GM18951 (cell line): Measurements from ENCODE around the gene SLC25A13.
"Not testable (repeated sequence)": the region's sequence is repeated elsewhere in the genome, so short reads cannot be mapped to it uniquely, and the experiment has no call there.

Experiments
- POLR2A ChIP-seq: IDR thresholded peaks from 4 replicates; pipeline ENCODE4 v1.6.1; 2011; ENCODE audit warnings: mild to moderate bottlenecking; ENCODE audit not compliant: insufficient read length, insufficient read depth; ENCODE audit errors: extremely low read depth
- in situ Hi-C: fragments of 300-500 bp; cut with MboI; formaldehyde crosslinking; loops from one replicate; pipeline ENCODE4 v1.12.0; 2022; ENCODE audit warnings: low sequenced_read_pairs, mixed read lengths, inconsistent platforms; ENCODE audit not compliant: unreplicated experiment

SLC25A13 gene

GRCh38 chr7:96300502-96300901, 21.4 kb downstream of the SLC25A13 start:
- in situ Hi-C loops: no loop called here
- TF ChIP-seq POLR2A: no peak

- TF ChIP-seq POLR2A: no peak
- in situ Hi-C loops: no loop called here
Measured at GRCh38 chr7:96299496-96299895, 22.4 kb downstream of the SLC25A13 start.

GRCh38 chr7:96297876-96298275, 24.0 kb downstream of the SLC25A13 start:
- in situ Hi-C loops: no loop called here
- TF ChIP-seq POLR2A: no peak

- in situ Hi-C loops: not testable (repeated sequence)
Measured at GRCh38 chr7:96297446-96297845, 24.5 kb downstream of the SLC25A13 start.

- in situ Hi-C loops: not testable (repeated sequence)
Measured at GRCh38 chr7:96293911-96294310, 28.0 kb downstream of the SLC25A13 start.

GRCh38 chr7:96287559-96287958, 34.3 kb downstream of the SLC25A13 start:
- TF ChIP-seq POLR2A: no peak
- in situ Hi-C loops: no loop called here

- in situ Hi-C loops: no loop called here
- no peak for TF ChIP-seq POLR2A
Measured at GRCh38 chr7:96287132-96287531, 34.8 kb downstream of the SLC25A13 start.

GRCh38 chr7:96285579-96285978, 36.3 kb downstream of the SLC25A13 start:
- in situ Hi-C loops: no loop called here
- TF ChIP-seq POLR2A: no peak

GRCh38 chr7:96284835-96285234, 37.1 kb downstream of the SLC25A13 start:
- in situ Hi-C loops: no loop called here
- TF ChIP-seq POLR2A: no peak

- no peak for TF ChIP-seq POLR2A
- in situ Hi-C loops: no loop called here
Measured at GRCh38 chr7:96284240-96284639, 37.7 kb downstream of the SLC25A13 start.

GRCh38 chr7:96282835-96283234, 39.1 kb downstream of the SLC25A13 start:
- TF ChIP-seq POLR2A: no peak
- in situ Hi-C loops: no loop called here

GRCh38 chr7:96277921-96278320, 44.0 kb downstream of the SLC25A13 start:
- in situ Hi-C loops: no loop called here
- no peak for TF ChIP-seq POLR2A

- in situ Hi-C loops: no loop called here
- no peak for TF ChIP-seq POLR2A
Measured at GRCh38 chr7:96276019-96276418, 45.9 kb downstream of the SLC25A13 start.

GRCh38 chr7:96273716-96274115, 48.2 kb downstream of the SLC25A13 start:
- TF ChIP-seq POLR2A: no peak
- in situ Hi-C loops: no loop called here

- in situ Hi-C loops: no loop called here
- no peak for TF ChIP-seq POLR2A
Measured at GRCh38 chr7:96269246-96269994, 52.5 kb downstream of the SLC25A13 start.
